GM19397 (cell line): ENCODE data around the gene ULK2.
"Not testable (repeated sequence)": the region's sequence is repeated elsewhere in the genome, so short reads cannot be mapped to it uniquely, and the experiment has no call there.

Experiments used
- ATAC-seq: cut with Tn5 transposase; IDR thresholded peaks from one replicate; pipeline ENCODE4 v1.9.1; 2021; ENCODE audit warnings: mild to moderate bottlenecking, moderate library complexity; ENCODE audit not compliant: unreplicated experiment

ULK2 gene

DNA sequence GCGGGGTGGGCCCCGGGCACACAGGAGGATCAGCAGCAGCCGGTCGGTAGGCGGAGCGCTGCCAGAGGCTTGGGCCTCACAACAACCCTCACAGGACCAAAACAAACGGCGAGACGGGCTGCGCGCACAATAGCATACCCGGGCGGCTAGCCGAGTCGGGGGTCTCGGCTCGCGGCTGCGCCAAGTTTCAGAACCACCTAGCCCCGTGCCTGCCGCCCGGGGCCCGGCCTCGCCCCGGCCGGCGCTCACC, 732 bp downstream of the ULK2 start:
- ATAC-seq: peak; percentile 40

- ATAC-seq: no peak
These were observed 2.7 kb downstream of the ULK2 start for GRCh38 chr17:19865021-19865420.

DNA sequence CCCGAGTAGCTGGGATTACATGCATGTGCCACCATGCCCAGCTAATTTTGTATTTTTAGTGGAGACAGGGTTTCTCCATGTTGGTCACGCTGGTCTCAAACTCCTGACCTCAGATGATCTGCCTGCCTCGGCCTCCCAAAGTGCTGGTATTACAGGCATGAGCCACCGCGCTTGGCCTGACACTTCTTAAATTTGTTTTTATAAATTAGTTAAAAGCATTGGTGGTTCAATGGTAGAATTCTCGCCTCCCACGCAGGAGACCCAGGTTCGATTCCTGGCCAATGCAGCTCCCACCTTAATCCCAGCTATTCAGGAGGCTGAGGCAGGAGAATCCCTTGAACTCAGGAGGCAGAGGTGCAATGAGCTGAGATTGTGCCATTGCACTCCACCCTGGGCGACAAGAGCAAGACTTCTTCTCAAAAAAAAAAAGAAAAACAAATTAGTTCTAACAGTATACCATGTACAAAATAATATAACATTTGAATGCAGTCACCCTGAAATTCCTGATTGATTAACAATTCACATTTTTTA, 7.0 kb downstream of the ULK2 start:
- not testable (repeated sequence) for ATAC-seq

DNA sequence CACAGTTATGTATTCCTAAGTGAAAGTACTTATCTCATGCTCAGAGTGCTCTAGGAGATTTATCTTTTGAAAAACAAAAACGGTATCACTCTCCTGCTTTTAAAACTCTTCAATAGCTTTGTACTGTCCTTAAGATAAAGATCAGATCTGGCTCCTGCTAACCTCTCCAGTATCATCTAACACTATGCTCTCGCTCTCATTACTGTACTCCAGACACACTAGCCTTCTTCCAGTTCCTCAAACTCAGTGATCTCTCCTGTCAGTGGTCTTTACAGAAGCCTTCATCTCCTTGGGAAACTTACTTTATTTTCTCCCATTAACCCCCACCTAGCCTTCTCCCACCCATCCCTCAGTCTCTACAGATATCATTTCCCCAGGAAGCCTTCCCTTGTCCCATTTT, 10.1 kb downstream of the ULK2 start:
- no peak for ATAC-seq

GRCh38 chr17:19833914-19834313, 33.8 kb downstream of the ULK2 start:
- no peak for ATAC-seq

DNA sequence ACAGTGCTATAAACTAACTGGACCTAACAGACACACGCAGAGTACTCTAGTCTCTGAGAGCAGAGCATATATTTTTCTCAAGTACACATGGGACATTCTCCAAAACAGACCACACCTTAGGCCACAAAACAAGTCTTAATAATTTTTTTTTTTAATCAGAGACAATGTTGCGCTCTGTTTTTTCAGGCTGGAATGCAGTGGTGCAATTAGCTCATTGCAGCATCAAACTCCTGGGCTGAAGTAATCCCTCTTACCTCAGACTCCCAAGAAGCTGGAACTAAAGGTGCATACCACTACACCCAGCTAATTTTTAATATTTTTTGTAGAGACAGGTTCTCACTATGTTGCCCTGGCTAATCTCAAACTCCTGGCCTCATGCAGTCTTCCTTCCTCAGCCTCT, 37.7 kb downstream of the ULK2 start:
- no peak for ATAC-seq

- no peak for ATAC-seq
These were observed 55.3 kb downstream of the ULK2 start for GRCh38 chr17:19812407-19812806.

DNA sequence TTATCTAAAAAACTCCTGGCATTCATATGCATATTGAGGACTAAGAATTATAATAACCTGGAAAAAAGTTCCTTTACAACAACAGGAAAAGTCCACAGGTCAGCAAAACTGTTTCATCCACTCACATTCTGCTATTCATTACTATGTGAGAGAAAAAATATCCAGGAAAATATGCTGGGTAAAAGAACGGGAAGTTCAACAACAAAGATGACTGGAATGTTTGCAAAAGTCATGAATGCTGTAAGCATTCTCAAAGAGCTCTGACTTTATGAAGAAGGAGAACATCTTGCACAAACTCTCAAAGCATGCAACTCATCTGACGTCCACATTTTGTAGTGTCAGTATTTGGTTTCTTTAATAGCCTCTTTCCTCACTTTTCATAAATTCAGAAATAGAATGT, 62.7 kb downstream of the ULK2 start:
- ATAC-seq: no peak

GRCh38 chr17:19800571-19800970, 67.2 kb downstream of the ULK2 start:
- ATAC-seq: no peak

DNA sequence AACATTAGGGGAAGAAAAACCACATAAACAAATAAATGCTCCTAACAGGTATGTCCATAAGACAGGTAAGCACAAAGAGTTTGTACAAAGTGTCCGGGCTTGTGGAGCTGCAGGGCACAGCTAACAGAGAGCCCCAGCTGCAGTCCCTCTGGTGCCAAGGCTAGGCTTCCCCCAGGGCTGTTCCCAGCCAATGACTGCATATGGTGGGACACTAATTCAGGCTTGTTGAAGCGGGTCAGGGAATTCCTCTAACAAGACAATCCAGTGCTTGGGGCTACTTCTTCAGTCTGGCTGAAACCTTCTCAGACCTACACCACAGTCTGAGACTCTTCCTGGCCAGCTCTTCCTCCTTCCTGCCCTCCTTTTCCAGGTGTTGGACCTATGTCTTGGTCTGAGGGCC, 67.9 kb downstream of the ULK2 start:
- no peak for ATAC-seq

DNA sequence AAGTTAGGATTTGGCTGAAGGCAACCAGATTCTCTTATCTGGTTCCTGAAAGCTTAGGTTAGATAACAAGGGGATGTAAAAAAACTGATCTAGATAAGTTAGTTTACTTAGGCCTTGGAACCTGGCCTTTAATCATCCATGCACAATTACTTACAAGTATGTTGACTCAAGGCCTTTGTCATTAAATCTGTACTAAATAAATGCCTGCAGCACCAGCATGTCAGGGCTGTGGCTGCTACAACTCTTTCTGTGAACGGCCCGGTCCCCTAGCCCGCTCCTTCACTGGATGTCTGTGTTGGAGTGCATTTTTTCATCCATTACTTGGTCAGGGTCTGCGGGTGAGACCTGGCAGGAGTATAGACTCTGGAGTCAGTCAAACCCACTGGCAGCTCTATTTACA, 71.3 kb downstream of the ULK2 start:
- ATAC-seq: no peak

- ATAC-seq: no peak
These were observed 75.7 kb downstream of the ULK2 start for GRCh38 chr17:19791918-19792550.

DNA sequence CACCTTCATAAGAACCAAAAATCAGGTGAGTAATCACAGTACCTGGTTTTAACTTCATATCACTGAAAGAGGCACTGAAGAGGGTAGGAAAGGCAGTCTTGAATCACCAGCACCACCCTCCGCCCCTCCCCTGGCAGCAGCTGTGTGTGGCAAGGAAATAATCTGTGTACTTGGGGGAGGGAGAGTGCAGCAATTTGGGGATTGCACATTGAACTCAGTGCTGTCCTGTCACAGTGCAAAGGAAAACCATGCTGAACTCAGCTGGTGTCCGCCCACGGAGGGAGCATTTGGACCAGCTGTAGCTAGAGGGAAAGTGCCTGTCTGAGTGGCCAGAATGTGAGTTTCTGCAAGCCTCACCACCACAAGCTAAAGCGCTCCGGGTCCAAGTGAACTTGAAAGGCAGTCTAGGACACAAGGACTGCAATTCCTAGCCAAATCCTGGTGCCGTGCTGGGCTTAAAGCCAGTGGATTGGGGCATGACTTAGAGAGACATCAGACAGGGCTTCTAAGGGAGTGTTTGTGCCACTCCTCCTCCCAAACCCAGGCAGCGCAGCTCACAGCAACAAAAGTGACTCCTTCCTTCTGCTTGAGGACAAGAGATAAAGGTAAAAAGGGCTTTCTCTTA, 79.9 kb downstream of the ULK2 start:
- ATAC-seq: no peak

GRCh38 chr17:19785854-19786253, 81.9 kb downstream of the ULK2 start:
- no peak for ATAC-seq

GRCh38 chr17:19781488-19782458, 86.0 kb downstream of the ULK2 start:
- no peak for ATAC-seq

DNA sequence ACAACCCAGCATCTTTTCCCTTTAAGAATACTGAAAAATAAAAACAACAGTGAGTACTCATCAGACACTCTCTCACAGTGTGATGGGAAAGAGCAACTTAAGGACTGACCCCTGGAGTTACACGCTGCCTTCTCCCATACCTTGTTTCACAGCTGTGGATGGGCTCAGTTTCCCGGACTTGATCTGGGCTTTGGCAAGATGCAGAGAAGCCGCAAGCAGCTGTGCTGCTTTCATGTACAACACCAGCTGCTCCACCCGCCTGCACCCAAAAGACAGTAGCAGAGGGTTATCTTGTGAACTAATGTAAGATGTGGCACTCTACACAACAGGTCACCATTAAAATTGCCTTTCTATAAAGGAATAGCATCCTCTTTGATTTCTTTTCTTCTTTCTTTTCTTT, 86.9 kb downstream of the ULK2 start:
- no peak for ATAC-seq

DNA sequence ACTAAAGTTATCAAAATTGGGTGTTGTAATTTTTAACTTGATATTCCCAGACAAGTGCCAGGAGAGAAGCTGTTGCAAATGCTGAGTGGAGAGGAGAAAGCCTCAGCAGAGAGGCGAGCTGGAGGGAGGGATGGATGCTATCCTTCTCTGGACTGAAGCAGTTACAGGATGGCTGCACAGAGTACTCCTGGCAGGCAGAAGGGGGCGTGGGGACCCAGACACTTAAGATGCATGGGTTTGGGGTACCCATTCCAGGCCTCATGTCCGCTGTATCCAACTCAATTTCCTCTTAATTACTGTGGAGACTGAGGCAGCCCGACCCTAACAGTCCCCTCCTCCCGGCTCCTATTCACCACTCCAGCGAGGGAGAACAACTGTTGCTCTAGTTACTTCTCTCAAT, 94.2 kb downstream of the ULK2 start:
- ATAC-seq: no peak

- no peak for ATAC-seq
These were observed 95.6 kb downstream of the ULK2 start for GRCh38 chr17:19771971-19772630.

GRCh38 chr17:19770985-19771735, 96.6 kb downstream of the ULK2 start:
- no peak for ATAC-seq

DNA sequence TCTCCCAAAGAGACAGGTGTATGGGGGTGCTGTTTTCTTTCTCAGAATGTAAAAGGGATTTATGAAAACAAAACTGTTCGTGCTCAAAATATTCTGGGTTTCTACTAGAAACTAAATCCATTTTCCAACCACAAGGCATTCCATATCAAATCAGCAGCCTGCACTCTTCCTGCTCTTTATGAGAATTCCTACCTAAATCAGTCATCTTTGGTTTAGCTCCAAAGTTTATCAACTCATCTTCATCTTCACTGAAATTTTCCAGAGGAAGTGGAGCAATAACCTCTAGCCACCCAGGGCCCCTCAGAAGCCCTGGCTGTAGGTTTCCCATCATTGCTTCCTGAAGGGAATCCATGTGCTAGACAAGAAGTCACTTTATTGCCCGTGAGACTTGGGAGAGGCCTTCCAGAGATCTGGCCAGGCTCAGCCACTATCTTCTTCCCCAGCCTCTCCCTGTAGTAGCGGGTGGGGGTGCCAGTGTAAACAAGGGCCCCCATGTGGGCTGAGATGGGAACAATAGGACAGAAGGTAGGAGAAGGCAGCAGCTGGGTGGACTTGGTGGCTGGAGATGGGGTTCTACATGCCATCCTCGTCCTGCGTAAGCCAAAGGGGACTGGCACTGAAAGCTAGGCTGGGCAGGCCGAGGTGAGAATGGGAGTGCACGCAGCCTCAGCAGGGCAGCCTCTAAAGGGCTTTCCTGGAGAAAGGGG, 97.6 kb downstream of the ULK2 start:
- ATAC-seq: no peak
